GM21576 (cell line): ENCODE measurements around the gene VCL.

Experiments used
- ATAC-seq: cut with Tn5 transposase; IDR thresholded peaks from one replicate; pipeline ENCODE4 v1.9.1; 2021; ENCODE audit warnings: mild to moderate bottlenecking, moderate library complexity; ENCODE audit not compliant: unreplicated experiment

Gene VCL

DNA sequence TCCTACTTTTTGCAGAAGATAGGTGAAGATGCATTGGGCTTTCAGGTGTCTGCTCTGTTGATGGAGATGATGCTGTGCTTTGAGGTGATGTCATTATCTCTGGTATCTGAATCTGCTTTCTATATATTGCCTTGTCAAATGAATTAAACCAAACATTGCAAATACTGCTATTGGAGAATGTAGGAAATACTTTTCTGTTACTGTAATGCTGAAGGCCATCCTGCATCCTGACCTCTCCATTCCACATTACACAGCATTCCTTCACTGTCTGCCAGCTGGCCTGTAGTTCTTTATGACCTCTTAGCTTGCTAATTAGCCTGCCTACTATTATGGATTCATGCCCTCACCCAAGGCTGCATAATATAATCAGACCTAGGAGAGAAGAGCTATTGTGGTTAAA lies 73.2 kb downstream of the VCL start:
- ATAC-seq: no peak

DNA sequence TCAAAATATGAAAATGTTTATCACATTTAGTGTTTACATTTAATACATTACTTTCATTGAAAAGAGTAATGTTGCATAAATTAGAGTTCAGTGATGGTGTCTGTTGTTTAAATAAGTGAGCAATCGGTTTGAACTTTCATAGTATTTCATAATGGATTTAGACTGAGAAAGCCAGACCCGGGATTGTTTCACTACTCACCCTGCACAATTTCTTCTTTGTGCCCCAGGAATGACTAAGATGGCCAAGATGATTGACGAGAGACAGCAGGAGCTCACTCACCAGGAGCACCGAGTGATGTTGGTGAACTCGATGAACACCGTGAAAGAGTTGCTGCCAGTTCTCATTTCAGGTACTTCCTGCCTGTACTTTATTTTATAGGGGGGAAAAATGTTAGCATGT lies 74.6 kb downstream of the VCL start:
- ATAC-seq: no peak

DNA sequence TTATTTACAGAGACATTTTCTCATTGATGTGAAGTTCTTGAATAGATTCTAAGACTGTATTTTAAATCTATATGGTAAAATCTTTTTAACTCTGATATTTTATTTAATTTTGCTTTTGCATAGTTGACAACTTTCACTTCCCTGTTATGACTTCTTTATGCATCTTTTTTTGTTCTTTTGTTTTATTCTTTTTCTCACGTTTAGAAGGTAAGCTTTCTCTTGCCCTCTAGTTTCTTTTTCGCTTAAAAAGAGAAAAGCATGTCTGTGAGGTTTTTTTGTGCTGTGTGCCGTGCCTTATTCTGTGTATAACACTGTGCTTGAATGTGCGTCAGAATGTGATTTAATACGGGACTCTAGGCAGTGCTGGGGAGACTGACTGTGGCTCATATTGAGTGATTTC lies 78.0 kb downstream of the VCL start:
- ATAC-seq: no peak

DNA sequence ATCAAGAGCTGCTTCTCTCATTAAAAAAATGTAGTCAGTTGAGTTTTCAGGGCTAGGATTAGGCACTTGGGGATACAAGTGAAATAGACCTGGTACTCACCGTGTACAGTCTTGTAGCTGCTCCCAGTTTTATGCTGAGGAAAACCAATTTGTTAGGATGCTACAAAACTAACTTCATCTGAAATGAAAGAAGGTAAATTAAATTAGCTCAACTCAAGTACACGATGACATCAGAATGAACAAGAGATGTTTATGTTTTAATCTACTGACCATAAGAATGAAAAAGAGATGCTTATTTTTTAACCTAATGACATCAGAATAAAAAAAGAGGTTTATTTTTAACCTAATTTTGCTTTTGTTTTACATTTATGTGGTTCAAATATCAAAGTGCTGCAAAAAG lies 79.0 kb downstream of the VCL start:
- ATAC-seq: no peak

DNA sequence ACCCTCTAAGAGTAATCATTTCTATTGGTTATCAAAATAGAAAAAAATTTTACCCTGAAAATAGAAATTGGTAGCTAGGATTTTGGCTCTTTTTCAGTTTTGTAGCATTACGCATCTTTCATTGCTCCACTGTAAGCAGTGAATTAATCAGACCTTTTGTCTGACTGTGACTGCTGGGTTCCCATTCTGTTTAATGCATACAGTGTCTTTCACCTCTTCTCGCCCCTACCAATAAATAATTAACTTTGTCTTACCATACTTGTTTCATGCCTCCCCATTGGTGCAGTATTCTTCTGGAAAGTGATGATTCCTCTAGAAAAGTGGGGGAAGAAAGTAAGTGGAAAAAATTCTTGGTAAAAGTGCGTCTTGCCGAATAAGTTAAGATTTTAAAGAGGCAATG lies 79.5 kb downstream of the VCL start:
- ATAC-seq: no peak

DNA sequence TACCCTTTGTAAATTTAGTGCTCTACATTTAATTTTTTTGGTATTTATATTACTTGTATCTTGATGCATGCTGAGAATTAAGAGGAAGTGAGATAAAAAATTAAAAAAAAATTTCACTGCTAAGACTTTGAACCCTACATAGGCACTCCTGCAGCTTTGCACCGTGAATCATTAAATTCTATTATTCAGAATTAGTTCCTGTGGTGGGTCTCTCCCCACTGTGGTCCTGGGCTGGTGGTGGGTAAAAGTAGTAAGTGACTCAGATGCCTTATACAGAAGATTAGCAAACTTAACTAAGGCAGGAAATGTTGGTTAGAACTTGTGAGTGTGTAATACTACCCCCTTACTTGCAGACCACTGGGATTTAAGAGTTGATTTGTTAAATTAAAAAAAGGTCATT lies 80.1 kb downstream of the VCL start:
- no peak for ATAC-seq

DNA sequence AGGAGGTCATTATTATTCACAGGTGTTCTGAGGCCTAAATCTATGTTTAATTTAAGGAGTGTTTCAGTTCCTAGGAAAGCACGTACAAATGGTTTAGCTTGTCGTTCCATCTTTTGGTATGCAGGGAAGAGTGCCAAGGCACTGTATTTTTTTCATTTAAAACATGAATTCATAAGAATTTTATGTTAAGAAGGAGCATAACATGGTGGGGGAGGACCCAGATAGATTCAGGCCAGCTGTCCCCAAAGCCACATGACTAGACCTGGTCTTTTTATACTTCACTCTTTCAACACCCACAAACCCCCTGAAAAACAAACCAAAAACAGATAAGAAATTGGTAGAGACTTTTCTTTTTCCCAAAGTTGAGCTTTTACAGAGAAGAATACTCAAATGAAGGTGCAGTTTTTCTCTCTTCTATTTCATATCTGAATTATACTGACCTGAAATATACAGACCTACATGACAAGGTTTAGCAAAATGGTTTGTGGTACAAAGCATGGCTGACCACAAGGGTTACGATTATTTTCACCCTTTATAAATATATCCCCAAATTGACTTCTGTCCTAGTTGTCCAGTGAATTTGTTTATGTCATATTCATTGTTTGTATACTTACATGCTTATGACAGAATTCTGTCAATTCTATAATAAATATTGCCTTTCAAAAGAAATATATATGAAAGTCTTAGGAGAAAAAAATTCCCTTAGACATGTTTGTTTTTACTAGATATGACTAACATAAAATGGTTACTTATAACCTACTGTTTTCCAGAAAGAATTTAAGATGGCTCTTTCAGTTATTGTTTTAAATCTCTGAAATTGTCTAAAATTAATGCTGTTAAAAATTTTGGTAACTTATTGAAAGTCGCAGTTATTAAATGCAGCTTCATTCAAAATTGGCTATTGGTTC lies 81.4 kb downstream of the VCL start:
- no peak for ATAC-seq

DNA sequence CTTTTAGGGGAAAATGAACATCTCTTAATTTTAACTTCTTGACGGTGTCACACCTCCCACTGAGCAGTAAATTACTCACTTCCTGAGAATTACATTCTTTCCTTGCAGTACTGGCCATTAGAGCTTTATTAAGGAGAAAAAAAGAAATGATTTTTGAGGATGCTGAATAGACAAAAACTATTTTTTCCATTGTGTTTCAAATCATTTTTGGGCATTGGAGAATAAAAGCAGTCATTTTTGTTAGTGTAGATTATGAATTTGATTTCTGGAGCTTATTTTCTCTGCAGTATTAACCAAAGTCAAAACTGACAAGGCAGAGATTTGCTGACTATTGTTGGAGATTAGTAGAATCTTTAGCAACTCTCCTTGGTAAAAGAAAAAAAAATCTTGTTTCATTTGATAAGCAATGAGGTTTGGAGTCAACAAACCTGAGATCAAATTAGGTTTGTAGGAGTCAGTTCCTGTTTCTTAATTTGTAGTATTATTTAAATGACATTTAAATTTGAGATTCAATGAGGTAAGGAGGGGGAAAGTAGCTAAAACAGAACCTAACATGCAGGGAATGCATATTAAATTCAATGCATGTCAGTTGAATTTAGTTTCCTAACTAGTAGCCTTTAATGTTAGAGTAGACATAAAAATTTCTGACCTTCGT lies 82.1 kb downstream of the VCL start:
- ATAC-seq: no peak

DNA sequence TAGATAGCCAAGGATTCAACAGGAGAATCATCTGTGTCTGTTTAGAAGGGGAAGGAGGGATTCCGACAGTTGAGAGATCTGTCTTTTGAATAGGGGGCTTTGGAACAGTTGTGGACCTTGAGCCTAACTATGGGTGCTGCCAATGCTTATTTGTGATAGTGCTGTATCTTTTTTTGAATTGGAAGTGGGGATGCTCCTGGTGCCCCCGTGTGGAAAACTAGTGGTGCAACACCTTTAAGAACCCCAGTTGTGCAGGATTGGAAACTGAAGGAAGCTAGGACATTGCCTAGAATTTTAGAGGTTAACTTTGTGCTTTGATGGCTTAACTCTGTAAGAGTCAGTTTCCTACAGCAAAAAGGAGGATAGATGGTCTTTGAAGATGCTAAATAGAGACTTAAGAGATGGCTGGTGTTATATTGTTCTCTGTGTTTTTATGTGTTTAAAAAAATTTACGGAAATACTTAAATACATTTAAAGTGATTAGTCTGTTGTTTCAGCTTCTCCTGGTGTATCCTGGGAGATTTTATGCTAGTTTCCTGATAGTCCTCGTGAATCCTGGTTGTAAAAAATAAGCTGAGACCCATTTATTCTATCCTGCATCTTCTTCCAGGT lies 83.4 kb downstream of the VCL start:
- no peak for ATAC-seq

DNA sequence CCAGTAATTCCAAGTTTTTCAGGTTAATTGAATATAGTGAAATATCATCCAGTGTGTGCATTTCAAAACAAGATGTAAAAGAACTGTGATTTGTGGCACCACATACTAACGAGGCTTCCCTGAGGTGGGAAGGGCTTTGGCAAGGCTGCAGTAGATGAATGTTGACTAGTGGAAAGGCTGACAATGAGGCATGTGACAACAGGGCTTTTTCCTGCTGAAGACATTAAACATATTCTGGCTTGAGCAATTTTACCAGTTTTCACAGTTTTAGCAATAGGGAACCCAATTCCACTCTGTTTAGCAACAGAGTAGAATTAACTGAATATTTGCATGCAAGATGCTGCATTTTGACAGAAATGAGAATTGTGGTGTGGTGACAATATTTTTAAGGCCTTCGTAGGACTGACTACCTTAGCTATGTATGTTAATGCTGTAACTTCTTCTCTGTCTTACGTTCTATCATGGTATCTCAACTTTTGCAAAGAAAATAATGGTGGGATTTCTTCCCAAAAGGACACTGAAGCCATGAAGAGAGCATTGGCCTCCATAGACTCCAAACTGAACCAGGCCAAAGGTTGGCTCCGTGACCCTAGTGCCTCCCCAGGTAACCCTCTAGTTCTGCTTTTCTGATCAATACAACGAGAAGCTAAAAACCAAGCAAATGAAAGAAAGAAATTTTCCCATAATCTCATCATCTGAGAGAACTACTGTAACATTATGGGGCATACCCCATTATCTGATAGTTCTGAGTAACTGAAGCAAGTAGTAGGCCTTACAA lies 84.2 kb downstream of the VCL start:
- no peak for ATAC-seq

DNA sequence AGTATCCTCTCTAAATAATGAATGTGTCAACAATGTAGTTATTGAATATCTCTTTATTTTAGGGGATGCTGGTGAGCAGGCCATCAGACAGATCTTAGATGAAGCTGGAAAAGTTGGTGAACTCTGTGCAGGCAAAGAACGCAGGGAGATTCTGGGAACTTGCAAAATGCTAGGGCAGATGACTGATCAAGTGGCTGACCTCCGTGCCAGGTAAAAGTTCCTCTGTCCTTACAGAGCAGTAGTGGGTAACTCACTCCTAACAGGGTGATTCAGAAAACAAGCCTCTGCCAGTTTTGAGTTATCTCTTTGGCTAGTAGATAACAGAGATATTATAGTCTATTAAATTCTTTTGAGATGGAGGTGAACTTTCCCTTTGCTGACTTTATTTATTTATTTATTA lies 85.4 kb downstream of the VCL start:
- no peak for ATAC-seq

DNA sequence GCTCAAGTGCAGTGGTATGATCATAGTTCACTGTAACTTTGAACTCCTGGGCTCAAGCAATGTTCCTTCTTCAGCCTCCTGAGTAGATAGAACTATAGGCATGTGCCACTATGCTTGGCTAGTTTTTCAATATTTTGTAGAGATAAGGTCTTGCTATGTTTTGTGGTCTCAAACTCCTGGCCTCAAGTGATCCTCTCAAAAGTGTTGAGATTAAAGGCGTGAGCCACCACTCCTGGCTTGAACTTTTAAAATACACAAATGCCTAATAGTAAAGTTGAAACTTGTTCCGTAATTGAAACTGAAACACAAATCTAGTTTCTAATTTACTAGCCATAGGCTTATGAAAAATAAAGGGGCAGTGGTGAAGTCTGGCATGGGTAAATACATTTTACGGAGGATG lies 87.0 kb downstream of the VCL start:
- peak; percentile 64 for ATAC-seq

DNA sequence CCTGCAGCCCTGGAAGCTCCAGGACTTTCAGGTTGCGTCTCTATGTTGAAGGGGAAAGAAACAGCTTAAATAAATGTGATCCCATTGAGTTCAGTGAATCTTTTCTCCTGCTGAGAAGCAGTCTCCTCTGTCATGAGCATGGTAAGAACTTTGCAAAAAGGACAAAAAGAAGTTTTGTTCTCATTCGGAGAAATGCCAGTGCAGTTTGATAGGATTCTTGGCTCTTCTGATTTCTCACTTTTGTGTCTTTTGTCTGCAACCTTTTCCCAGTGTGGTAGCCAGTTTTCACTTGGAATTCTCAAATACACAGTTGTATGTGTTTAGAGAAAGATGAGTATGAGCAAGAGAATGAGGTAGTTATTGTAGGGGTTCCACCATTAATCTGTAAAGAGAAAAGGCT lies 88.4 kb downstream of the VCL start:
- ATAC-seq: no peak

DNA sequence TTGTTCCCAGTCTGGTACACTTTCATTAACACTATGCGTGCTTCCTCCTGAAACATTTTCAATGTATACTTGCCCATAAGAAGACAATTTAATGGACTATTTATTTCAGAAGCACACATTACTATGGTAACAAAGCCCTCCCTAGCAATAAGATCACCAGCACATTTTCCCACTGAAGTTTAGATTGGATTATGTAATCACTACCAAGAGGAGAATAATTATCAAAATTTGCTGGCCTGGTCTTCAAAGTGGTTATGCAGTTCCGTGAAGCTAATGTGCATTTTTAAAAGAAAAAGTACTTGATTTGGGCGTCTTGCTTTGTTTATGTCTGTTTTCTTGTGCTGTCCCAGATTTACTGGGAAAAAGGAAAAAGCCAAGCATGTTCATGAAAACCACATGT lies 90.8 kb downstream of the VCL start:
- ATAC-seq: no peak

DNA sequence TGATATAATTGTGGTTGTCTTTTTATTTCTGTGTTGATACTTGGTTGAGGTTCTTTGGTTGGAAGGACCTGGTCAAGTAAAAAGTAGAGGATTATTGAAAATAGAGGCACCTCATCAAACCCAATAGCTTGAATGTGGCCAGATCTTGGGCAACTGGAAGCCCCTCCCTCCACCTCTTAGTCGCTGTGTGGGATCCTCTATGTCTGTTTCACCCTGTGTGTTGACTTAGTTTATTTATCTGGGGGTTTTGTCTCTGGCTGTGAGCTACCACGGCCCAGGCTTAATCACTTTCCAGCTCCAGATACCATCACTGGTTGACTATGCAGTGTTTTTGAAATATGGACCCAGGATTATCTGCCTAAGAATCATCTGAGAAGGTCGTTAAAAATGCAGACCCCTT lies 94.5 kb downstream of the VCL start:
- no peak for ATAC-seq

DNA sequence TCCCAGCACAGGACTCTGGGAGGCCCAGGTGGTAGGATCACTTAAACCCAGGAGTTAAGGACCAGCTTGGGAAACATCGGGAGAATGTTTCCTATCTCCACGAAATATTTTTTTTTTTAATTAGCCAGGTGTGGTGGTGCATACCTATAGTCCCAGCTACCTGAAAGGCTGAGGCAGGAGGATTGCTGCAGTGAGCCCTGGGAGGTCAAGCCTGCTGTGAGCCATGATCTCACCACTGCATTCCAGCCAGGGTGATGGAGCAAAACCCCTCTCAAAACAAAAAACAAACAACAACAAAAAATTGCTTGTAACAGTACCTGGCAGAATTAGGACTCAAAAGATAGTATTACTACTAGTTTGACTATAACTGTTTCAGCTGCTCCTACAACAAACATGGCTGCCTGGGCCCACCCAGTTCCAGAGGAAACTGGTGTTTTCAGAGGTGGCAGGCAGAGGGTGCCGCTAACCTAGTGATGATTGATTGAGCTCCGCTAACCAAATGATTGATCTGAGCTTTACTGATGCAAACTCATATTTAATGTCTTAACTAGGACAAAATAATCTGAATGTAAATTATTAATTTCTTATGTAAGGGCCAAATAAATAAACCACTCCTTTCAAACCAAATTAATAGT lies 95.7 kb downstream of the VCL start:
- no peak for ATAC-seq

DNA sequence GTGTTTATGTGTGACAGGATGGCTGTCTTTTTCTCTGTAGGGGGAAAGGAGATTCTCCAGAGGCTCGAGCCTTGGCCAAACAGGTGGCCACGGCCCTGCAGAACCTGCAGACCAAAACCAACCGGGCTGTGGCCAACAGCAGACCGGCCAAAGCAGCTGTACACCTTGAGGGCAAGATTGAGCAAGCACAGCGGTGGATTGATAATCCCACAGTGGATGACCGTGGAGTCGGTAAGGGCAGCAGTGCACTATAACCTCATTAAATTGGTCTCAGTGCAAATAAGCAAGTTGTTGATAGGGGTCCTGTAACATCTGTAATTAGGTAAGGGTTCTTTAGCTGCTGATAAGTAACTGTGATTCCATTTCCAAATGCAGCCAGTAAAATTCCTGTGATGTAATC lies 96.3 kb downstream of the VCL start:
- ATAC-seq: no peak

DNA sequence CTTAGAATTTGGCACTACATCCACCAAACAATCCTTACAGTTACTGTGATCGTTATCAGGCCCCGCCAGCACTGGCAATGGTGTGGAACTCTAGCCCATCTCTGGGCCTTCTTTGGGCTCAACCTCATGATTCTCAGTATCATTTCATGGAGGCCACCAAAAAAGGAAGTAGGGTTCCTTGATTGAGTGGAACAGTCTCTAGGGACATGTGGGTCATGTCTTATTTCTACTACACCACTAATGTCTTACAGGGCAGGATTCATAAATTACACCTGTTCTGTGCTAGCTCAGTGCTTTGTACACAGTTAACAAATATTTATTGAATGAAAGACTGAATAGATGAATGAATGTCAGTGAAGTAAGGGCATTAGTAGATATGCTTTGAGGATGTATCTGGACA lies 98.9 kb downstream of the VCL start:
- ATAC-seq: peak; percentile 84

DNA sequence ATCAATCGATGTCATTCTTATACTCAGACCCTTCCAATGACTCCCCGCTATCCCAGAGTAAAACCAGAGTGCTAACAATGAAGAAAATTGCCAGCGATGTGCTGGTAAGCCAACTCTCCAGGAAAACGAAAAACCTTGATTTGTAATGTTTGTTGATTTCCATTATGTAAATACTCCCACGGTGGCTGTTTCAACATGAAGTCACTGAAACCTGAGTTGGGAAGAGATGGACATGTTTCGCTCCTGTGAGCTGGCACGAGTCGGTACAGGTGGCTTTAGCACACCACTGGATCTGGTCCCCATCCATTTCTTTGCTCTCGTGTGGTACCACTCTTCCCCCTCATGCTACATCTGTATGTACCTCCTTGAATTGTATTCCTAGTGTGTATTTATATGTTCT lies 99.9 kb downstream of the VCL start:
- ATAC-seq: no peak

DNA sequence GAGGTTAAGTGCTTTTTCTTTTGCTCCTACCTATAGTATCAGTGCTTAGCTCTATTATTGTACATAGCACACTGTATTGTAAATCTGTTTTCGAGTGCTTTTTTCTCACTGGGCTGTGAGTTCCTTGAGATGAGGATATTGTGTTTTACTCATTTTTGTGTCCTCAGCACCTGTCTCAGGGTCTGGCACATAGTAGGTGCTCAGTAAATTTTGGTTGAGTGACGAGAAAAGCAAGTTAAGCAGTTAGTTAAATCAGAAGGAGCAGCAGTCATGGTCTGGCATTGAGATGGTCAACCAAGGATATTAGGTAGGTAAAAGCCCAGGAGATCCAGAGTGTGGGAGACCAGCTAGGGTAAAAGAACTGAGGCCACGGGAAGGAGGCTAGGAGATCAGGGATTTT lies 101.5 kb downstream of the VCL start:
- ATAC-seq: no peak

DNA sequence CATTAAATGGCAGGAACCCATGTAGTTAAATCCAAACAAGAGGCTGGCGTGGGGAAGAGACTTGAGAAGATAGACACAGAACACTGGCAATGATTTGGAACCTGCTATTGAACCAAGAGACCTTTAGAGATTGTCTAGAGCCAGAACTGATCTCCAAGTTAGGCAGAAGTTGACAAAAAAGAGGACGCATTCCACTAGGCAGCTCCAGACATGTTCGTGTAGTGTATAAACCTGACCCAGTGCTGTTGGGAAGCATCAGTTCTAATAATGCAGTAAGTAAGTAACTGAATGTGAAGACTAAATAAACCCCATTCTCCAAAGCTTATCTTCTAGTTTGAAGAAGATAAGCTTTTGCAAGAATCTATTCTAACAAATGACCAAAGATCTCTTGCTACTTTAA lies 101.9 kb downstream of the VCL start:
- no peak for ATAC-seq
